ENCODE data around the gene WFDC12.
"Not testable (repeated sequence)": the region's sequence is repeated elsewhere in the genome, so short reads cannot be mapped to it uniquely, and the experiment has no call there.

The WFDC12 gene, protein sequence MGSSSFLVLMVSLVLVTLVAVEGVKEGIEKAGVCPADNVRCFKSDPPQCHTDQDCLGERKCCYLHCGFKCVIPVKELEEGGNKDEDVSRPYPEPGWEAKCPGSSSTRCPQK

DNA sequence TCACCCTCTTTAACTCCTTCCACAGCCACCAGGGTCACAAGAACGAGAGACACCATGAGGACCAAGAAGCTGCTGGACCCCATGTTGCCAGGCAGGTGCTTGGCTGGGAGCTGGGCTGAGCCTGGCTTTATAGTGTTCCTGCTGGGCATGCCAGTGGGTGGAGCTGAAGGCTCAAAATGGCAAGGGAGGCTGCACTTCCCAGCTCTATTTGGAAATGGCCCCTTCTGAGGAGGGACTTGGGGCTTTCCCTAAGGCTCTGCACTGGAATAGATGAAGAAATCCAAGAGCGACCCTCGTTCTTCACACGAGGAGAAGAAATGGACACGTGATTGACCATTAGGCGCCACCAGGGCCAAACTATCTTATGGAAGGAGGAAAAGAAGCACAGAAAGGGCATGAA, at the start of gene WFDC12:
WFDC12 (minus strand) TSS at position 101 of the 400 bp plus-strand sequence; CDS start at position 83, 18 bp downstream.
- DNase-seq, result no peak

GRCh38 chr20:45173522-45173921, 49.3 kb upstream of the WFDC12 start:
- DNase-seq, result no peak

- no peak for DNase-seq
These were observed 40.6 kb upstream of the WFDC12 start for GRCh38 chr20:45164906-45165305.

DNA sequence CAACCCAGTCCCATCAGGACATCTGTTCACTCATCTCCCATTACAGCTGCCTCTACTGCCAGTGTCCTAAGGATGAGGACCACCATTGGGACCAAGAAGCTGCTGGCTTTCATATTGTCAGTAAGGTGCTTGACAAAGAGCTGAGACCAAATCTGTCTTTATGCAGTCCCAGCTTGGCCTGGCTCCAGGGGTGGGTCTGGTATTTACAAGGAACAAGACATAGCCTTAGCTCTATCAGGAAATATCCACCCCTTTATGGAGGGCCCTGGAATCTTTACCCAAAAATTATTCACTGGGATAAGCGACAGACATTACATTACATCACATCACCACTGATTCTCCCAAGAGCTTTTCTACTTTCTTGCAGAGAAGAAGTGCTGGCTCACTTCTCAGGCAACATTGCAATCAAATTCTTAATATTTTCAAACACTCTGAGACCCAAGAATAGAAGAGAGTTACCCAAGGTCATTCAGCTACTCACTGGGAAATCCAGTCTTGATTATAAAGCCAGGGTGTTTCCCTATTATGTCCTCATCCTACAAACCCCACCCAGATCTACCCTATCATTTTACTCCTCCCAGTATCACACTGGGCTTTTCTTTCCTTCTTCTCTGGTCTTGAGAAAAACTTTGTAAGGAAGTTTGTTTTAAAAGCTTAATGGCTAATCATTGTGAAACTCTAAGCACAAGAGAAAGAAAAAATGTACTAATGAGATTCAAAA, 39.0 kb upstream of the WFDC12 start:
- DNase-seq, result no peak

GRCh38 chr20:45157962-45158361, 33.7 kb upstream of the WFDC12 start:
- no peak for DNase-seq

DNA sequence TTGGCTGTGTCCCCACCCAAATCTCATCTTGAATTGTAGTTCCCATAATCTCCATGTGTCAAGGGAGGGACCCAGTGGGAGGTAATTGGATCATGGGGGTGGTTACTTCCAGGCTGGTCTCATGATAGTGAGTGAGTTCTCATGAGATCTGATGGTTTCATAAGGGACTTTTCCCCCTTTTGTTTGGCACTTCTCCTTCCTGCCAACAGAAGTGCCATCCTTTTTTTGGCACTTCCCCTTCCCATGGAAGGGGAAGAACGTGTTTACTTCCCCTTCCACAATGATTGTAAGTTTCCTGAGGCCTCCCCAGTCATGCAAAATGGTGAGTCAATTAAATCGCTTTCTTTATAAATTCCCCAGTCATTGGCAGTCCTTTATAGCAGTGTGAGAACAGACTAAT, 32.4 kb upstream of the WFDC12 start:
- DNase-seq, result no peak

GRCh38 chr20:45154794-45155193, 30.5 kb upstream of the WFDC12 start:
- not testable (repeated sequence) for DNase-seq

- no peak for DNase-seq
These were observed 29.9 kb upstream of the WFDC12 start for GRCh38 chr20:45154183-45154582.

DNA sequence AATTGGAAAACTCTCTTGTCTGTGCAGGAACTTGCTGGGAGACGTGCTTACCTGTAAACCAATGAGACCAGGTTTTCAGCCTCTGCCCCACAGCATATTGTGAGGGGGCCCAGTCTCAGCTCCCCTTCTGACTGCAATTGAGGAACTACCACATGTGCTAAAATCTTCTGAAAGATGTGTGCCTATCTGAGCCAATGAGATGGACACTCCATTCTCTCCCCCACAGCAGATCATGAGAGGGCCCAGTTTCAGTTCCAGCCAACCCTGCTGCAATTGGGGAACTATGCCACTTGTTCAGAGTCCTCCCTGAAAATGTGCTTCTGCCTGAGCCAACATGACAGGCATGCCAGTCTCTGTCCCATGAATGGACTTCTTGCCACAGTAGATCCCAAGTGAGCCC, 29.5 kb upstream of the WFDC12 start:
- DNase-seq, result no peak

- DNase-seq, result no peak
These were observed 28.9 kb upstream of the WFDC12 start for GRCh38 chr20:45153147-45153546.

- DNase-seq, result no peak
These were observed 28.1 kb upstream of the WFDC12 start for GRCh38 chr20:45152405-45152804.

DNA sequence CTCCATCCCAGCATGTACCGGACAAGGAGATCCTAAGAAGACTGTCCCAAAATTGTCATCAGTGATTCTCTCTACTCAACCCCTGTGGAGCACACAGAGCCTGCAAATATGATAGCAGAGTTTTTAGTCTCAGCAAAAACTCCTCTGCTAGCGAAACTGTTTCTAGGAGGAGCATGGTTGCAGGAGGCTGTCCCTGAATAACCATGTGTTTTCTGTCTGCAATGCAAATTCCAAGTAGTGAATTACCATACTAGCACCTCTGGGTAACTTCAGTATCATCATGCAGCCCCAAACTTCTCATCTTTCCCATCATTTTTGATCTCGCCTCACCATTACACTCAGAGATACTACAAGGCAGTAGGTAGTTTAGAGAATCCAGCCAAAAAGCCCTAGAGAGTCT, 24.8 kb upstream of the WFDC12 start:
- DNase-seq, result no peak

DNA sequence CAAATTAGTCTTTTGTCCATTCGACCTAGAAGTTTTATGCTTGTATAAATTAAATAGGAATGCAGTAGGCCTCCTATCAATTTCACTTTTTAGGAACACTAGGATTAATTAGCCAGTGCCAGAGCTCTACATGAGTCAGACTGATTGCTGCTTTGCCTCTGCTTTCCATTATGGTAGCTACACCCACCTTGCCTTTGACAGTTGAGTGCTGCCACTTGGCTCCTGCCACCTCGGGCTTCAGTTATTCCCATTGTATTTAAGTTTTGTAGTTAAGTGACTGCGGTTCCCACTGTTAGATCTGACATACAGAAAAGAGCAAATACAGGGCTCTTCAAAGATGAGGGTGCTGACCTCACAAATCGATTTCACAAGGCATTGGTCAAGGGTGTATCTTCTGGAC, 16.6 kb upstream of the WFDC12 start:
- DNase-seq, result no peak

DNA sequence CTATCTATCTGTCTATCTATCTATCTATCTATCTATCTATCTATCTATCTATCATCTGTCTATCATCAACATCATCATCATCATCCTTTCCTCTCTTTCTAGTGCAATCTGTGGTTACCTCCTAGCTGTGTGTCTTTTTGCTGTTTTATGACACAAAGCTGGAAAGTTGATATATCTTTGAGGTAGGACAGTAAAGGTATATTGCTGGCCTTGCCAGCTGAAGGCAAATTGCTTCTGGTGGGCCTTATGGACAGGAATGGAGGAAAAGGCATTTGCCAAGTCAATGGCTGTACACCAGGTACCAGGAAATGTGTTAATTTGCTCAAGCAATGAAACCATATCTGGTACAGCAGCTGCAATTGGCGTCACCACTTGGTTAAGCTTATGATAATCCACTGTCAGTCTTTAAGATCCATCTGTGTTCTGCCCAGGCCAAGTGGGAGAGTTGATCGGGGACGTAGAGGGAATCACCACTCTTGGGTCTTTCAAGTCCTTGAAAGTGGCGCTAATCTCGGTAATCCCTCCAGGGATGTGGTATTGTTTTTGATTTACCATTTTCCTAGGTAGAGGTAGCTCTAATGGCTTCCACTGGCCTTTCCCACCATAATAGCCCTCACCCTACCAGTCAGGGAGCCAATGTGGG, 15.6 kb upstream of the WFDC12 start:
- not testable (repeated sequence) for DNase-seq

- peak; percentile 11 for DNase-seq
These were observed 14.5 kb upstream of the WFDC12 start for GRCh38 chr20:45138561-45139300.

GRCh38 chr20:45136911-45137310, 12.6 kb upstream of the WFDC12 start:
- no peak for DNase-seq

DNA sequence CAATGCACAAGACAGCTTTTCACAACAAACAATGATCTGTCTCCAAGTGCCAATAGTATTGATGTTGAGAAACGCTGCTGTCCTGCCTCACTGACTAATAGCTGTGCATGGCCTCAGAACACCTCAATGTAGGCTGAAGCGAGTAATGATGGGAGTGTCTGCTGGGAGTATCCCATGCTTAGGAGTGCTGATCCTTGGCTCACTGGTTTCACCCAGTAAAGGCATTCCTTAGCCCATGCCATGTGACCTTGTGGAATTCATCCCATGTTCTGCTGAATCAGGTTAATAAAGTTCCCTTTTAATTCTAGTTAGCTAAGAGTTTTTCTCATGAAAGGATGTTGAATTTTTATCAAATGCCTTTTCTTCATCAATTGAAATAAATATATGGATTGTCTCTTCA, 3.8 kb upstream of the WFDC12 start:
- no peak for DNase-seq

DNA sequence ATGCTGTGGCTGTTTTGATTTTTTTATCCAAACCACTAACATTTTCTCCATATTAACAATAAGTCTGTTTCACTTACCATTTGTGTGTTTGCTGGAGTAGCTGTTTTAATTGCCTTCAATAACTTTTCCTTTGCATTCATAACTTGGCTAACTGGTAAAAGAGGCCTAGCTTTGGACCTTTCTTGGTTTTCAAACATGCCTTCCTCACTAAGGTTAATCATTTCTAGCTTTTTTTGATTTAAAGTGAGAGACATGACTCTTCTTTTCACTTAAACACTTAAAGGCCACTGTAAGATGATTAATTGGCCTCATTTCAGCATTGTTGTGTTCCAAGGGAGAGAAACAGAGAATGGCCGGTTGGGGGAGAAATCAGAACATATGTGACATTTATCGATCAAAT, 2.9 kb downstream of the WFDC12 start:
- no peak for DNase-seq

GRCh38 chr20:45119556-45120266, 4.6 kb downstream of the WFDC12 start:
- DNase-seq, result no peak

- DNase-seq, result no peak
These were observed 6.2 kb downstream of the WFDC12 start for GRCh38 chr20:45118028-45118427.

- DNase-seq, result no peak
These were observed 6.7 kb downstream of the WFDC12 start for GRCh38 chr20:45117581-45117980.

DNA sequence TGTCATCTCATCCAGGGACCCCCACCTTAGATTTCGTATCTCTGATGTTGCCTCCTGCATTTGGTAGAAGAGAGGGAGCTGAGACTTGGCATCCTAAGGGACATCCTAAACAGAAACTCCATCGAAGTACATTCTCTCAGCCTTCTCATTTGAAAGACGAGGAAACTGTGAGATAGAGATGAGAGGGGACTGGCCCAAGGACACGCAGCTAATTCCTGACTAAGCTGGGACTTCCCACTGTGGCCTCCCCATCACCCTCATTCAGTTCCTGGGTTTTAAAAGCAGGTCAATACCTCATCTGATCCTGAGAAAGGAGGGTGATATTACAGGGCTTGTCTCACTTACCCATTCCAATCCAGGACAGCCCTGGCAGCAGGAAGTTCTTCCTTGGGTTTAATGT, 8.4 kb downstream of the WFDC12 start:
- no peak for DNase-seq

GRCh38 chr20:45115386-45115774, 8.9 kb downstream of the WFDC12 start:
- DNase-seq, result no peak
